ENCODE results near the gene MESD. TPM values are rescaled to one million over a fixed set of nuclear protein-coding genes. Genes with fewer than 3 reads are reported as not detected.

MESD gene
- total RNA-seq, 1 experiment from 2014 or later, result 21.9 TPM

GRCh38 chr15:80996247-80996646 is 6.6 kb upstream of the MESD start:
- H3K27ac ChIP-seq, result no peak overlapping the region
- BruUV-seq (replicated peaks), result no TSS peak
- no peak overlapping the region for H3K4me2 ChIP-seq
- peaks cover 24% of the 10 kb centered on the region for H3F3A ChIP-seq (ENCODE audit: insufficient read depth, low read depth)
- intact Hi-C loops (cut with micrococcal nuclease; ENCODE audit: unreplicated experiment), result loop anchor here (5.0 kb wide), 1 partner anchor 271 kb away; no protein-coding TSS in a partner anchor
- no peaks in the 10 kb centered on the region for H3K27me3 ChIP-seq (ENCODE audit: insufficient read depth, low read depth)
- H3K79me2 ChIP-seq (ENCODE audit: low read depth), result no peaks in the 10 kb centered on the region
- no peaks in the 10 kb centered on the region for H3K9me2 ChIP-seq (ENCODE audit: insufficient read depth)
- no peak overlapping the region for H3K4me3 ChIP-seq
- DNase-seq, result no peak
- no peaks in the 10 kb centered on the region for H3K36me3 ChIP-seq (ENCODE audit: low read depth)
- peaks cover 5% of the 10 kb centered on the region for H3K4me1 ChIP-seq (replicated peaks; ENCODE audit: insufficient read depth)
- H3K9me3 ChIP-seq (ENCODE audit: insufficient read depth, low read depth), result no peaks in the 10 kb centered on the region
- TF ChIP-seq EZH2 (IDR thresholded peaks at IDR 0.05; ENCODE audit: low read depth) (no peak), CTCF (conservative IDR thresholded peaks at IDR 0.05) (peak; percentile 76)
- no peak overlapping the region for H2AFZ ChIP-seq
- ChIA-PET CTCF (interaction anchor here (0.6 to 0.7 kb wide), 2 partner anchors 160 to 1004 kb away, joined by 12 to 17 read pairs; no protein-coding TSS in a partner anchor), POLR2A (ENCODE audit: unreplicated experiment) (no interaction called here)
- no peaks in the 10 kb centered on the region for H4K20me1 ChIP-seq (ENCODE audit: insufficient read depth)

- H4K20me1 ChIP-seq (ENCODE audit: insufficient read depth), result no peaks in the 10 kb centered on the region
- intact Hi-C loops (cut with micrococcal nuclease; ENCODE audit: unreplicated experiment), result no loop called here
- BruUV-seq (replicated peaks), result no TSS peak
- no peaks in the 10 kb centered on the region for H3K36me3 ChIP-seq (ENCODE audit: low read depth)
- peaks cover 21% of the 10 kb centered on the region for H3K79me2 ChIP-seq (ENCODE audit: low read depth)
- H3K27me3 ChIP-seq (ENCODE audit: insufficient read depth, low read depth), result no peaks in the 10 kb centered on the region
- H3K9me3 ChIP-seq (ENCODE audit: insufficient read depth, low read depth), result no peaks in the 10 kb centered on the region
- no peak overlapping the region for H3K4me3 ChIP-seq
- H3F3A ChIP-seq (ENCODE audit: insufficient read depth, low read depth), result peaks cover 12% of the 10 kb centered on the region; the same call in 1 of the 2 replicates
- peaks cover 19% of the 10 kb centered on the region for H3K4me1 ChIP-seq (replicated peaks; ENCODE audit: insufficient read depth)
- no peaks in the 10 kb centered on the region; the same call in 1 of the 2 replicates for H3K9me2 ChIP-seq (ENCODE audit: insufficient read depth)
- H3K27ac ChIP-seq, result no peak overlapping the region
- TF ChIP-seq CTCF (conservative IDR thresholded peaks at IDR 0.05) (no peak), EZH2 (IDR thresholded peaks at IDR 0.05; ENCODE audit: low read depth) (no peak)
- ChIA-PET CTCF (no interaction called here), POLR2A (ENCODE audit: unreplicated experiment) (no interaction called here)
- no peak overlapping the region for H2AFZ ChIP-seq
- DNase-seq, result no peak
- H3K4me2 ChIP-seq, result no peak overlapping the region
Observed at GRCh38 chr15:80992441-80992840, 2.8 kb upstream of the MESD start.

GRCh38 chr15:80992006-80992405 is 2.4 kb upstream of the MESD start:
- Histone ChIP-seq H3K9me2 (ENCODE audit: insufficient read depth) (no peaks in the 10 kb centered on the region; the same call in 1 of the 2 replicates), H3K27me3 (ENCODE audit: insufficient read depth, low read depth) (no peaks in the 10 kb centered on the region), H3F3A (ENCODE audit: insufficient read depth, low read depth) (peaks cover 12% of the 10 kb centered on the region; the same call in 1 of the 2 replicates), H3K4me1 (replicated peaks; ENCODE audit: insufficient read depth) (peaks cover 22% of the 10 kb centered on the region), H3K4me2 (no peak overlapping the region), H3K79me2 (ENCODE audit: low read depth) (peaks cover 26% of the 10 kb centered on the region), H3K4me3 (no peak overlapping the region), H3K36me3 (ENCODE audit: low read depth) (no peaks in the 10 kb centered on the region), H3K9me3 (ENCODE audit: insufficient read depth, low read depth) (no peaks in the 10 kb centered on the region), H2AFZ (no peak overlapping the region), H4K20me1 (ENCODE audit: insufficient read depth) (no peaks in the 10 kb centered on the region), H3K27ac (no peak overlapping the region)
- BruUV-seq (replicated peaks), result no TSS peak
- DNase-seq, result no peak
- TF ChIP-seq EZH2 (IDR thresholded peaks at IDR 0.05; ENCODE audit: low read depth) (no peak), CTCF (conservative IDR thresholded peaks at IDR 0.05) (no peak)
- intact Hi-C loops (cut with micrococcal nuclease; ENCODE audit: unreplicated experiment), result no loop called here
- CTCF ChIA-PET, result interaction anchor here (1.1 kb wide), 1 partner anchor 274 kb away, joined by 4 read pairs; no protein-coding TSS in a partner anchor
- POLR2A ChIA-PET (ENCODE audit: unreplicated experiment), result interaction anchor here (0.6 kb wide), 1 partner anchor 215 kb away, joined by 3 read pairs; no protein-coding TSS in a partner anchor

All from PC-9 (cell line).